ENCODE results near the gene INPP4B.

DNA sequence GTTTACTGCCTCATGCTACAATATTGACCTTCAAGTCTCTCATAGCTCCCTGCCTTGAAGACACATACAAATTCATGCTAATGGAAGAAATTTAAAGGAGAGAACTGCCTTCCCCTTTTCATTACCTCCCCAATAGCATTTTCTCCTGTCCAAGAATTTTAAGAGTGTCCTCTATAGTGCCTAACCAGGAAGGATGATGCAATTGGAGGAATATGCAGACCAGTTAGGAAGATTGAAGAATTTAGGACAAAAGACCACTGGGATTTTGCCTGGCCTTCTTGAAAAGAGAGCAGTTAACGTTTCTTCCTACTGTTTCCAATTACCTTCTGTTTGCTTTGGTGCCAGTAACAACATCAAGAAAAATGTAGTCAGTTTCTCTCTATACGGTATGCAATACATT is 443.9 kb downstream of the INPP4B start:
- TF ChIP-seq, protein P1, sequence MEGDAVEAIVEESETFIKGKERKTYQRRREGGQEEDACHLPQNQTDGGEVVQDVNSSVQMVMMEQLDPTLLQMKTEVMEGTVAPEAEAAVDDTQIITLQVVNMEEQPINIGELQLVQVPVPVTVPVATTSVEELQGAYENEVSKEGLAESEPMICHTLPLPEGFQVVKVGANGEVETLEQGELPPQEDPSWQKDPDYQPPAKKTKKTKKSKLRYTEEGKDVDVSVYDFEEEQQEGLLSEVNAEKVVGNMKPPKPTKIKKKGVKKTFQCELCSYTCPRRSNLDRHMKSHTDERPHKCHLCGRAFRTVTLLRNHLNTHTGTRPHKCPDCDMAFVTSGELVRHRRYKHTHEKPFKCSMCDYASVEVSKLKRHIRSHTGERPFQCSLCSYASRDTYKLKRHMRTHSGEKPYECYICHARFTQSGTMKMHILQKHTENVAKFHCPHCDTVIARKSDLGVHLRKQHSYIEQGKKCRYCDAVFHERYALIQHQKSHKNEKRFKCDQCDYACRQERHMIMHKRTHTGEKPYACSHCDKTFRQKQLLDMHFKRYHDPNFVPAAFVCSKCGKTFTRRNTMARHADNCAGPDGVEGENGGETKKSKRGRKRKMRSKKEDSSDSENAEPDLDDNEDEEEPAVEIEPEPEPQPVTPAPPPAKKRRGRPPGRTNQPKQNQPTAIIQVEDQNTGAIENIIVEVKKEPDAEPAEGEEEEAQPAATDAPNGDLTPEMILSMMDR (IDR thresholded peaks at IDR 0.05): no peak
- TF ChIP-seq POLR2A (IDR thresholded peaks at IDR 0.05): no peak

Measured in Peyer's patch (tissue), 4 donors.